HEK293 (cell line): ENCODE results near the gene ZNF184.

ENCODE experiments used
- EGR2 ChIP-seq: fragments of 450-650 bp; formaldehyde crosslinking; IDR thresholded peaks from 2 replicates; pipeline ENCODE4 v1.5.1; 2016; ENCODE audit warnings: low read depth, missing biosample characterization, missing genetic modification characterization
- KLF1 ChIP-seq: fragments of 450-650 bp; formaldehyde crosslinking; IDR thresholded peaks from 2 replicates; pipeline ENCODE4 v1.5.1; 2016; ENCODE audit warnings: missing biosample characterization, missing genetic modification characterization
- KLF16 ChIP-seq: fragments of 450-650 bp; formaldehyde crosslinking; IDR thresholded peaks from 2 replicates; pipeline ENCODE4 v1.5.1; 2017; ENCODE audit warnings: missing biosample characterization, missing genetic modification characterization
- SP2 ChIP-seq: fragments of 450-650 bp; formaldehyde crosslinking; IDR thresholded peaks from 2 replicates; pipeline ENCODE4 v1.5.1; 2016; ENCODE audit warnings: missing biosample characterization, missing genetic modification characterization
- ZNF184 ChIP-seq: fragments of 450-650 bp; IDR thresholded peaks from 2 replicates; pipeline ENCODE4 v1.5.1; 2018; ENCODE audit warnings: missing biosample characterization, mild to moderate bottlenecking, missing genetic modification characterization
- ZNF211 ChIP-seq: fragments of 450-650 bp; formaldehyde crosslinking; IDR thresholded peaks from 2 replicates; pipeline ENCODE4 v1.5.1; 2016; ENCODE audit warnings: low read depth, missing biosample characterization, missing genetic modification characterization
- ZNF274 ChIP-seq, 2 experiments: fragments of 200-500 bp in 1 of 2; fragments of 450-650 bp in 1 of 2; sonication (Bioruptor generic) in 1 of 2; formaldehyde crosslinking in 1 of 2; IDR thresholded peaks; 2 replicates each; pipeline versions ENCODE4 v1.5.1 to v1.6.1; 2014 to 2016; ENCODE audit warnings: borderline replicate concordance in 1 of 2, inconsistent platforms in 1 of 2, low read length in 1 of 2, missing biosample characterization in 1 of 2, missing genetic modification characterization in 1 of 2
- ZNF350 ChIP-seq: fragments of 450-650 bp; formaldehyde crosslinking; IDR thresholded peaks from 2 replicates; pipeline ENCODE4 v1.5.0; 2017; ENCODE audit warnings: missing biosample characterization, mild to moderate bottlenecking, missing genetic modification characterization
- ZNF354C ChIP-seq: fragments of 450-650 bp; formaldehyde crosslinking; IDR thresholded peaks from 2 replicates; pipeline ENCODE4 v1.5.1; 2016; ENCODE audit warnings: missing biosample characterization, missing genetic modification characterization, low read depth, borderline replicate concordance
- ZNF521 ChIP-seq: fragments of 450-650 bp; formaldehyde crosslinking; IDR thresholded peaks from 2 replicates; pipeline ENCODE4 v1.5.1; 2017; ENCODE audit warnings: missing biosample characterization, mild to moderate bottlenecking, missing genetic modification characterization
- ZNF571 ChIP-seq: fragments of 450-650 bp; formaldehyde crosslinking; IDR thresholded peaks from 2 replicates; pipeline ENCODE4 v1.5.0; 2017; ENCODE audit warnings: missing biosample characterization, missing genetic modification characterization
- ZNF585B ChIP-seq: fragments of 450-650 bp; formaldehyde crosslinking; IDR thresholded peaks from 2 replicates; pipeline ENCODE4 v1.5.1; 2016; ENCODE audit warnings: missing biosample characterization, missing genetic modification characterization
- ZNF600 ChIP-seq: fragments of 450-650 bp; formaldehyde crosslinking; IDR thresholded peaks from 2 replicates; pipeline ENCODE4 v1.5.1; 2016; ENCODE audit warnings: missing biosample characterization, missing genetic modification characterization
- ZNF626 ChIP-seq: fragments of 450-650 bp; sonication (Bioruptor Pico); formaldehyde crosslinking; IDR thresholded peaks from 2 replicates; pipeline ENCODE4 v1.5.1; 2018; ENCODE audit warnings: missing biosample characterization, missing genetic modification characterization, inconsistent platforms
- ZNF701 ChIP-seq: fragments of 450-650 bp; formaldehyde crosslinking; IDR thresholded peaks from 2 replicates; pipeline ENCODE4 v1.5.1; 2016; ENCODE audit warnings: missing biosample characterization, missing genetic modification characterization
- ZNF747 ChIP-seq: fragments of 450-650 bp; formaldehyde crosslinking; IDR thresholded peaks from 2 replicates; pipeline ENCODE4 v1.5.1; 2016; ENCODE audit warnings: missing biosample characterization, missing genetic modification characterization
- ZNF768 ChIP-seq: fragments of 450-650 bp; formaldehyde crosslinking; IDR thresholded peaks from 2 replicates; pipeline ENCODE4 v1.5.1; 2018; ENCODE audit warnings: missing biosample characterization, mild to moderate bottlenecking, missing genetic modification characterization
- ZNF792 ChIP-seq: fragments of 450-650 bp; formaldehyde crosslinking; IDR thresholded peaks from 2 replicates; pipeline ENCODE4 v1.5.1; 2016; ENCODE audit warnings: missing biosample characterization, missing genetic modification characterization
- ZNF830 ChIP-seq: fragments of 450-650 bp; IDR thresholded peaks from 2 replicates; pipeline ENCODE4 v1.5.0; 2018; ENCODE audit warnings: missing biosample characterization, missing genetic modification characterization, low read depth, mild to moderate bottlenecking, moderate library complexity
- ZNF843 ChIP-seq: fragments of 450-650 bp; formaldehyde crosslinking; IDR thresholded peaks from 2 replicates; pipeline ENCODE4 v1.5.1; 2016; ENCODE audit warnings: missing biosample characterization, missing genetic modification characterization
- ZXDB ChIP-seq: fragments of 450-650 bp; formaldehyde crosslinking; IDR thresholded peaks from 2 replicates; pipeline ENCODE4 v1.5.1; 2016; ENCODE audit warnings: missing biosample characterization, missing genetic modification characterization
- TF ChIP-seq, protein P1 (sequence below): fragments of 450-650 bp; formaldehyde crosslinking; IDR thresholded peaks from 2 replicates; pipeline ENCODE4 v1.5.1; 2017; ENCODE audit warnings: missing biosample characterization, missing genetic modification characterization
- TF ChIP-seq, protein P2 (sequence below): fragments of 450-650 bp; formaldehyde crosslinking; IDR thresholded peaks from 2 replicates; pipeline ENCODE4 v1.5.1; 2016; ENCODE audit warnings: missing biosample characterization, missing genetic modification characterization
- TF ChIP-seq, protein P3 (sequence below): fragments of 450-650 bp; formaldehyde crosslinking; IDR thresholded peaks from 2 replicates; pipeline ENCODE4 v1.5.1; 2016; ENCODE audit warnings: missing biosample characterization, missing genetic modification characterization
- TF ChIP-seq, protein P4 (sequence below): fragments of 450-650 bp; formaldehyde crosslinking; IDR thresholded peaks from 2 replicates; pipeline ENCODE4 v1.5.1; 2016; ENCODE audit warnings: missing biosample characterization, missing genetic modification characterization
- TF ChIP-seq, protein P5 (sequence below): fragments of 450-650 bp; formaldehyde crosslinking; IDR thresholded peaks from 2 replicates; pipeline ENCODE4 v1.5.1; 2016; ENCODE audit warnings: missing biosample characterization, missing genetic modification characterization
- TF ChIP-seq, protein P6 (sequence below): fragments of 450-650 bp; formaldehyde crosslinking; IDR thresholded peaks from 2 replicates; pipeline ENCODE4 v1.5.1; 2016; ENCODE audit warnings: missing biosample characterization, missing genetic modification characterization

The ZNF184 gene

DNA sequence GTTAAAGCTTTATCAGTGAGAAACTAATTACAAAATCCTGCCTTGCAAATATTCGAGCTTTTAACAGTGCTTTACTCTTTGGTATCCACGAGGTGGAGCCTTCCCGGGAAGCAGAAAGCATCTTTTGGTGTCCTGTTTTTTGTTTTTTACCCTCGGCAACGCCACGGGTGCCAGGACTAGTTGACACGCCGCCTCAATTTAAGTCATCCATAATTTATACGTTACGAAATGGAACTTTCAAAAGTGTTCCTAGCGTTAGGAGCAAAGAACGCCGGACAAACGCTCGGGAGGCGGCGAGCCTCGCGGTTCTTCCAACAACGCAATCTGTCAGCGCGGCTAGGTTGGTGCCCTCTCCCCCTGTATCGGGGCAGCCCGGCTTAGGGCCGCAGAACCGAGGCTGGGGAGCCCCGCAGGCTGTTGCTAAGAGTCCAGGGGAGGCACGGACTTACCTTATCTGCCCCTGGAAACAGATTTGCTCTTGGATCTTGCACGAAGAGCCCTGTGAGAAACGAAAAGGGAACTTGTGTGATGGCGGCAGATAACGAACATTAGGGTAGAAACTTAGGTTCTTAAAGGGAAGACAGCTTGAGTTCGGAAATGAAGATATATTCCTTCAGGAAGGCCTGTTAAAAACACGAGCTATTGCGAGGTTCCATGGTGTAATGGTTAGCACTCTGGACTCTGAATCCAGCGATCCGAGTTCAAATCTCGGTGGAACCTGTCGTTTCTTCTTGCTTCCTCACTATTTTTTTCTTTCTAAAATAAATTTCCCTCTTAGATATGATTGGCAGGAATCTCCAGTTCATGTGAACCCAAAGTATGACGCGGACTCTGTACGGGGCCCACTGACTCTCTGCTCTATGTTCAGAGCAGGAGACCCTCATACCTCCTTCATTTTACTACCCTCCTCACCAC is 46.2 kb upstream of the ZNF184 start (continued):
- TF ChIP-seq ZNF521 (tag by site-specific recombination): no peak
- TF ChIP-seq ZNF768 (tag by site-specific recombination): no peak
- TF ChIP-seq ZNF354C: no peak
- TF ChIP-seq KLF16 (tag by site-specific recombination): no peak
- TF ChIP-seq ZNF701: no peak
- TF ChIP-seq, protein P1, sequence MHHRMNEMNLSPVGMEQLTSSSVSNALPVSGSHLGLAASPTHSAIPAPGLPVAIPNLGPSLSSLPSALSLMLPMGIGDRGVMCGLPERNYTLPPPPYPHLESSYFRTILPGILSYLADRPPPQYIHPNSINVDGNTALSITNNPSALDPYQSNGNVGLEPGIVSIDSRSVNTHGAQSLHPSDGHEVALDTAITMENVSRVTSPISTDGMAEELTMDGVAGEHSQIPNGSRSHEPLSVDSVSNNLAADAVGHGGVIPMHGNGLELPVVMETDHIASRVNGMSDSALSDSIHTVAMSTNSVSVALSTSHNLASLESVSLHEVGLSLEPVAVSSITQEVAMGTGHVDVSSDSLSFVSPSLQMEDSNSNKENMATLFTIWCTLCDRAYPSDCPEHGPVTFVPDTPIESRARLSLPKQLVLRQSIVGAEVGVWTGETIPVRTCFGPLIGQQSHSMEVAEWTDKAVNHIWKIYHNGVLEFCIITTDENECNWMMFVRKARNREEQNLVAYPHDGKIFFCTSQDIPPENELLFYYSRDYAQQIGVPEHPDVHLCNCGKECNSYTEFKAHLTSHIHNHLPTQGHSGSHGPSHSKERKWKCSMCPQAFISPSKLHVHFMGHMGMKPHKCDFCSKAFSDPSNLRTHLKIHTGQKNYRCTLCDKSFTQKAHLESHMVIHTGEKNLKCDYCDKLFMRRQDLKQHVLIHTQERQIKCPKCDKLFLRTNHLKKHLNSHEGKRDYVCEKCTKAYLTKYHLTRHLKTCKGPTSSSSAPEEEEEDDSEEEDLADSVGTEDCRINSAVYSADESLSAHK: no peak
- TF ChIP-seq ZNF211: no peak
- no peak for TF ChIP-seq SP2 (tag by site-specific recombination)
- no peak for TF ChIP-seq ZNF843 (tag by site-specific recombination)
- TF ChIP-seq, protein P2, sequence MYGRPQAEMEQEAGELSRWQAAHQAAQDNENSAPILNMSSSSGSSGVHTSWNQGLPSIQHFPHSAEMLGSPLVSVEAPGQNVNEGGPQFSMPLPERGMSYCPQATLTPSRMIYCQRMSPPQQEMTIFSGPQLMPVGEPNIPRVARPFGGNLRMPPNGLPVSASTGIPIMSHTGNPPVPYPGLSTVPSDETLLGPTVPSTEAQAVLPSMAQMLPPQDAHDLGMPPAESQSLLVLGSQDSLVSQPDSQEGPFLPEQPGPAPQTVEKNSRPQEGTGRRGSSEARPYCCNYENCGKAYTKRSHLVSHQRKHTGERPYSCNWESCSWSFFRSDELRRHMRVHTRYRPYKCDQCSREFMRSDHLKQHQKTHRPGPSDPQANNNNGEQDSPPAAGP: no peak
- TF ChIP-seq ZNF747 (tag by site-specific recombination): no peak
- no peak for TF ChIP-seq KLF1 (tag by site-specific recombination)
- TF ChIP-seq ZNF600 (tag by site-specific recombination): peak; percentile 47; the same call in 1 of the 2 replicates
- TF ChIP-seq, protein P3, sequence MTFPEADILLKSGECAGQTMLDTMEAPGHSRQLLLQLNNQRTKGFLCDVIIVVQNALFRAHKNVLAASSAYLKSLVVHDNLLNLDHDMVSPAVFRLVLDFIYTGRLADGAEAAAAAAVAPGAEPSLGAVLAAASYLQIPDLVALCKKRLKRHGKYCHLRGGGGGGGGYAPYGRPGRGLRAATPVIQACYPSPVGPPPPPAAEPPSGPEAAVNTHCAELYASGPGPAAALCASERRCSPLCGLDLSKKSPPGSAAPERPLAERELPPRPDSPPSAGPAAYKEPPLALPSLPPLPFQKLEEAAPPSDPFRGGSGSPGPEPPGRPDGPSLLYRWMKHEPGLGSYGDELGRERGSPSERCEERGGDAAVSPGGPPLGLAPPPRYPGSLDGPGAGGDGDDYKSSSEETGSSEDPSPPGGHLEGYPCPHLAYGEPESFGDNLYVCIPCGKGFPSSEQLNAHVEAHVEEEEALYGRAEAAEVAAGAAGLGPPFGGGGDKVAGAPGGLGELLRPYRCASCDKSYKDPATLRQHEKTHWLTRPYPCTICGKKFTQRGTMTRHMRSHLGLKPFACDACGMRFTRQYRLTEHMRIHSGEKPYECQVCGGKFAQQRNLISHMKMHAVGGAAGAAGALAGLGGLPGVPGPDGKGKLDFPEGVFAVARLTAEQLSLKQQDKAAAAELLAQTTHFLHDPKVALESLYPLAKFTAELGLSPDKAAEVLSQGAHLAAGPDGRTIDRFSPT (tag by site-specific recombination): peak; percentile 69
- no peak for TF ChIP-seq EGR2 (tag by site-specific recombination)
- no peak for TF ChIP-seq ZNF830 (tag by site-specific recombination)
- TF ChIP-seq, protein P4, sequence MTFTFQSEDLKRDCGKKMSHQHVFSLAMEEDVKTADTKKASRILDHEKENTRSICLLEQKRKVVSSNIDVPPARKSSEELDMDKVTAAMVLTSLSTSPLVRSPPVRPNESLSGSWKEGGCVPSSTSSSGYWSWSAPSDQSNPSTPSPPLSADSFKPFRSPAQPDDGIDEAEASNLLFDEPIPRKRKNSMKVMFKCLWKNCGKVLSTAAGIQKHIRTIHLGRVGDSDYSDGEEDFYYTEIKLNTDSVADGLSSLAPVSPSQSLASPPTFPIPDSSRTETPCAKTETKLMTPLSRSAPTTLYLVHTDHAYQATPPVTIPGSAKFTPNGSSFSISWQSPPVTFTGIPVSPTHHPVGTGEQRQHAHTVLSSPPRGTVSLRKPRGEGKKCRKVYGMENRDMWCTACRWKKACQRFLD: no peak
- no peak for TF ChIP-seq ZNF571
- no peak for TF ChIP-seq ZNF274 (IDR thresholded peaks at IDR 0.05; ENCODE audit: low read length)
- no peak for TF ChIP-seq ZNF274 (tag by site-specific recombination; IDR thresholded peaks at IDR 0.05; ENCODE audit: borderline replicate concordance)
- TF ChIP-seq ZXDB (tag by site-specific recombination): peak; percentile 84
- no peak for TF ChIP-seq ZNF350 (tag by site-specific recombination)
- no peak for TF ChIP-seq ZNF626 (tag by site-specific recombination)
- peak; percentile 71 for TF ChIP-seq ZNF184
- no peak for TF ChIP-seq ZNF792 (tag by site-specific recombination)
- TF ChIP-seq, protein P5, sequence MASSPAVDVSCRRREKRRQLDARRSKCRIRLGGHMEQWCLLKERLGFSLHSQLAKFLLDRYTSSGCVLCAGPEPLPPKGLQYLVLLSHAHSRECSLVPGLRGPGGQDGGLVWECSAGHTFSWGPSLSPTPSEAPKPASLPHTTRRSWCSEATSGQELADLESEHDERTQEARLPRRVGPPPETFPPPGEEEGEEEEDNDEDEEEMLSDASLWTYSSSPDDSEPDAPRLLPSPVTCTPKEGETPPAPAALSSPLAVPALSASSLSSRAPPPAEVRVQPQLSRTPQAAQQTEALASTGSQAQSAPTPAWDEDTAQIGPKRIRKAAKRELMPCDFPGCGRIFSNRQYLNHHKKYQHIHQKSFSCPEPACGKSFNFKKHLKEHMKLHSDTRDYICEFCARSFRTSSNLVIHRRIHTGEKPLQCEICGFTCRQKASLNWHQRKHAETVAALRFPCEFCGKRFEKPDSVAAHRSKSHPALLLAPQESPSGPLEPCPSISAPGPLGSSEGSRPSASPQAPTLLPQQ: peak; percentile 79
- TF ChIP-seq, protein P6, sequence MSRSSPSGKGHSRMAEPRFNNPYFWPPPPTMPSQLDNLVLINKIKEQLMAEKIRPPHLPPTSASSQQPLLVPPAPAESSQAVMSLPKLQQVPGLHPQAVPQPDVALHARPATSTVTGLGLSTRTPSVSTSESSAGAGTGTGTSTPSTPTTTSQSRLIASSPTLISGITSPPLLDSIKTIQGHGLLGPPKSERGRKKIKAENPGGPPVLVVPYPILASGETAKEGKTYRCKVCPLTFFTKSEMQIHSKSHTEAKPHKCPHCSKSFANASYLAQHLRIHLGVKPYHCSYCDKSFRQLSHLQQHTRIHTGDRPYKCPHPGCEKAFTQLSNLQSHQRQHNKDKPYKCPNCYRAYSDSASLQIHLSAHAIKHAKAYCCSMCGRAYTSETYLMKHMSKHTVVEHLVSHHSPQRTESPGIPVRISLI: peak; percentile 69
- TF ChIP-seq ZNF585B (tag by site-specific recombination): no peak
